OCI-LY1 (cell line): ENCODE results near the gene MARK2.

Experiments used
- H2AFZ ChIP-seq: fragments of 200-600 bp; sonication (generic), shearing (Covaris generic); 2 replicates; pipeline ENCODE4 v1.6.0; 2014; ENCODE audit warnings: antibody characterized with exemption, mild to moderate bottlenecking, low read length
- H3F3A ChIP-seq: fragments of 200-600 bp; sonication (generic), shearing (Covaris generic); 2 replicates; pipeline ENCODE4 v1.6.0; 2014; ENCODE audit warnings: mild to moderate bottlenecking, antibody characterized with exemption, low read length, moderate library complexity; ENCODE audit not compliant: insufficient read depth
- H3K27ac ChIP-seq: fragments of 200-600 bp; sonication (generic); 2 replicates; pipeline ENCODE4 v1.5.1; 2014; ENCODE audit warnings: low read length, mixed run types, mild to moderate bottlenecking, low read depth; ENCODE audit not compliant: poor library complexity, severe bottlenecking
- H3K27me3 ChIP-seq: fragments of 200-600 bp; sonication (generic); 2 replicates; pipeline ENCODE4 v1.6.0; 2014; ENCODE audit warnings: antibody characterized with exemption, mild to moderate bottlenecking, low read length, moderate library complexity; ENCODE audit not compliant: insufficient read depth
- H3K36me3 ChIP-seq: fragments of 200-600 bp; sonication (generic); 2 replicates; pipeline ENCODE4 v1.6.1; 2014; ENCODE audit warnings: mild to moderate bottlenecking, antibody characterized with exemption, low read length, moderate library complexity, mixed read lengths; ENCODE audit not compliant: insufficient read depth
- H3K4me1 ChIP-seq: fragments of 200-600 bp; sonication (generic); 2 replicates; pipeline ENCODE4 v1.5.1; 2014; ENCODE audit warnings: mild to moderate bottlenecking, low read length, moderate library complexity; ENCODE audit not compliant: insufficient read depth, severe bottlenecking
- H3K4me2 ChIP-seq: fragments of 200-600 bp; sonication (generic), shearing (Covaris generic); 2 replicates; pipeline ENCODE4 v1.6.1; 2014; ENCODE audit warnings: low read length
- H3K4me3 ChIP-seq: fragments of 200-600 bp; sonication (generic); 2 replicates; pipeline ENCODE4 v1.5.1; 2014; ENCODE audit warnings: low read length, low read depth, mild to moderate bottlenecking, mixed read lengths; ENCODE audit not compliant: poor library complexity, severe bottlenecking
- H3K79me2 ChIP-seq: fragments of 200-600 bp; shearing (Covaris generic); 2 replicates; pipeline ENCODE4 v1.6.1; 2016; ENCODE audit warnings: mixed run types, low read length, mixed read lengths; ENCODE audit not compliant: insufficient read depth
- H3K9ac ChIP-seq: fragments of 200-600 bp; sonication (generic), shearing (Covaris generic); 2 replicates; pipeline ENCODE4 v1.6.1; 2014; ENCODE audit warnings: mild to moderate bottlenecking, low read length, mixed read lengths
- H3K9me2 ChIP-seq: fragments of 200-600 bp; sonication (generic), shearing (Covaris generic); 2 replicates; pipeline ENCODE4 v1.6.1; 2014; ENCODE audit warnings: low read depth, mild to moderate bottlenecking, low read length, mixed read lengths
- H3K9me3 ChIP-seq: fragments of 200-600 bp; shearing (Covaris generic); 2 replicates; pipeline ENCODE4 v1.6.1; 2014; ENCODE audit warnings: low read length, mixed read lengths
- H4K20me1 ChIP-seq: fragments of 200-600 bp; sonication (generic), shearing (Covaris generic); 2 replicates; pipeline ENCODE4 v1.6.0; 2016; ENCODE audit warnings: mild to moderate bottlenecking, low read length; ENCODE audit not compliant: insufficient read depth
- EZH2 ChIP-seq: fragments of 200-600 bp; sonication (generic), shearing (Covaris generic); IDR thresholded peaks from 2 replicates; pipeline ENCODE4 v1.8.0; 2017; ENCODE audit warnings: borderline replicate concordance, mixed run types, mild to moderate bottlenecking, antibody characterized with exemption, low read length, moderate library complexity, mixed read lengths
- TF ChIP-seq, protein P1 (sequence below): fragments of 200-600 bp; sonication (generic), shearing (Covaris generic); IDR thresholded peaks from 2 replicates; pipeline ENCODE4 v1.5.1; 2017; ENCODE audit warnings: mild to moderate bottlenecking, antibody characterized with exemption, low read length, moderate library complexity, mixed read lengths

The MARK2 gene

GRCh38 chr11:63901660-63902059, 62.8 kb downstream of the MARK2 start:
- no peaks in the 10 kb centered on the region for H4K20me1 ChIP-seq
- H3K36me3 ChIP-seq = peaks cover 86% of the 10 kb centered on the region
- H3K4me2 ChIP-seq = no peak overlapping the region
- H3K9me2 ChIP-seq = no peaks in the 10 kb centered on the region
- H3K4me3 ChIP-seq = no peak overlapping the region
- no peak overlapping the region for H3K27ac ChIP-seq
- no peaks in the 10 kb centered on the region for H3K27me3 ChIP-seq
- no peaks in the 10 kb centered on the region for H3K4me1 ChIP-seq
- no peak for TF ChIP-seq EZH2
- TF ChIP-seq, protein P1, sequence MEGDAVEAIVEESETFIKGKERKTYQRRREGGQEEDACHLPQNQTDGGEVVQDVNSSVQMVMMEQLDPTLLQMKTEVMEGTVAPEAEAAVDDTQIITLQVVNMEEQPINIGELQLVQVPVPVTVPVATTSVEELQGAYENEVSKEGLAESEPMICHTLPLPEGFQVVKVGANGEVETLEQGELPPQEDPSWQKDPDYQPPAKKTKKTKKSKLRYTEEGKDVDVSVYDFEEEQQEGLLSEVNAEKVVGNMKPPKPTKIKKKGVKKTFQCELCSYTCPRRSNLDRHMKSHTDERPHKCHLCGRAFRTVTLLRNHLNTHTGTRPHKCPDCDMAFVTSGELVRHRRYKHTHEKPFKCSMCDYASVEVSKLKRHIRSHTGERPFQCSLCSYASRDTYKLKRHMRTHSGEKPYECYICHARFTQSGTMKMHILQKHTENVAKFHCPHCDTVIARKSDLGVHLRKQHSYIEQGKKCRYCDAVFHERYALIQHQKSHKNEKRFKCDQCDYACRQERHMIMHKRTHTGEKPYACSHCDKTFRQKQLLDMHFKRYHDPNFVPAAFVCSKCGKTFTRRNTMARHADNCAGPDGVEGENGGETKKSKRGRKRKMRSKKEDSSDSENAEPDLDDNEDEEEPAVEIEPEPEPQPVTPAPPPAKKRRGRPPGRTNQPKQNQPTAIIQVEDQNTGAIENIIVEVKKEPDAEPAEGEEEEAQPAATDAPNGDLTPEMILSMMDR = peak; percentile 20; the same call in 1 of the 2 replicates
- no peak overlapping the region for H2AFZ ChIP-seq
- H3F3A ChIP-seq = no peaks in the 10 kb centered on the region
- no peaks in the 10 kb centered on the region for H3K9me3 ChIP-seq
- no peak overlapping the region for H3K9ac ChIP-seq
- no peaks in the 10 kb centered on the region for H3K79me2 ChIP-seq

DNA sequence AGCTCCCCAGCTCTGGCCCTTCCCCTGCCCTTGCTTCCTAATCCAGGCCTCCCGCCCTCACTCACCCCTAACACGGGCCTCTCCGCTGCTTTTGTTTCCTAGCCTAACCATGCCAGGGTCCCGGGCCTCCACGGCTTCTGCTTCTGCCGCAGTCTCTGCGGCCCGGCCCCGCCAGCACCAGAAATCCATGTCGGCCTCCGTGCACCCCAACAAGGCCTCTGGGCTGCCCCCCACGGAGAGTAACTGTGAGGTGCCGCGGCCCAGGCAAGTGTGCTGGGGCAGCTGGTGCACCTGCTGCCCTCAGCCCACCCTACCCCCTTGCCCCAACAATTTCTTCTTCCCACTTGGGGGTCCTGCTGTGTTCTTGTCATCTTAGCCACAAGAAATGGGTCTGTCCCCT, 65.0 kb downstream of the MARK2 start:
- H3K36me3 ChIP-seq = peaks cover 85% of the 10 kb centered on the region
- TF ChIP-seq, protein P1 = no peak
- no peak for TF ChIP-seq EZH2
- H3K9me2 ChIP-seq = no peaks in the 10 kb centered on the region
- no peak overlapping the region for H3K4me3 ChIP-seq
- no peaks in the 10 kb centered on the region for H4K20me1 ChIP-seq
- H3K9ac ChIP-seq = no peak overlapping the region
- H3K4me2 ChIP-seq = no peak overlapping the region
- H3K9me3 ChIP-seq = no peaks in the 10 kb centered on the region
- no peak overlapping the region for H3K27ac ChIP-seq
- no peaks in the 10 kb centered on the region for H3K79me2 ChIP-seq
- no peak overlapping the region for H2AFZ ChIP-seq
- H3F3A ChIP-seq = no peaks in the 10 kb centered on the region
- H3K4me1 ChIP-seq = no peaks in the 10 kb centered on the region
- H3K27me3 ChIP-seq = no peaks in the 10 kb centered on the region

DNA sequence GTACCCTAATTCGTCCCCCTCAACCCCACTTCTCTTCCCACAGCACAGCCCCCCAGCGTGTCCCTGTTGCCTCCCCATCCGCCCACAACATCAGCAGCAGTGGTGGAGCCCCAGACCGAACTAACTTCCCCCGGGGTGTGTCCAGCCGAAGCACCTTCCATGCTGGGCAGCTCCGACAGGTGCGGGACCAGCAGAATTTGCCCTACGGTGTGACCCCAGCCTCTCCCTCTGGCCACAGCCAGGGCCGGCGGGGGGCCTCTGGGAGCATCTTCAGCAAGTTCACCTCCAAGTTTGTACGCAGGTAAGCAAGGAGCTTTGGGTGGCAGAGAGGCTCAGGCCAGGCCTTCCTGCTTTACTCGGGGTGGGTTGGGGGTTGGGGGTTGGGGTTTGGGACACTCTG, 65.8 kb downstream of the MARK2 start:
- Histone ChIP-seq H3K9me2 (no peaks in the 10 kb centered on the region), H3K36me3 (peaks cover 80% of the 10 kb centered on the region)

More for the DNA sequence above, 65.8 kb downstream of the MARK2 start:
- Histone ChIP-seq H3K79me2 (no peaks in the 10 kb centered on the region), H3F3A (no peaks in the 10 kb centered on the region), H4K20me1 (no peaks in the 10 kb centered on the region), H3K27ac (no peak overlapping the region), H3K4me3 (no peak overlapping the region), H3K4me1 (no peaks in the 10 kb centered on the region), H3K9ac (no peak overlapping the region), H2AFZ (no peak overlapping the region), H3K4me2 (no peak overlapping the region), H3K27me3 (no peaks in the 10 kb centered on the region), H3K9me3 (no peaks in the 10 kb centered on the region)
- no peak for TF ChIP-seq EZH2
- TF ChIP-seq, protein P1 = no peak
